Activated naive CD8-positive, alpha-beta T cell (primary cell): ENCODE data around the gene C1orf87.
"Not testable (repeated sequence)": the region's sequence is repeated elsewhere in the genome, so short reads cannot be mapped to it uniquely, and the experiment has no call there.

Experiments used
- H3K27ac Mint-ChIP-seq: one replicate; pipeline ENCODE4 v1.8.0; 2021; ENCODE audit warnings: mixed read lengths
- H3K27me3 Mint-ChIP-seq: one replicate; pipeline ENCODE4 v1.8.0; 2021; ENCODE audit warnings: mixed read lengths
- H3K36me3 Mint-ChIP-seq: one replicate; pipeline ENCODE4 v1.8.0; 2021; ENCODE audit warnings: mixed read lengths
- H3K4me1 Mint-ChIP-seq: one replicate; pipeline ENCODE4 v1.8.0; 2021; ENCODE audit warnings: low read depth, mixed read lengths
- H3K4me3 Mint-ChIP-seq: one replicate; pipeline ENCODE4 v1.8.0; 2021; ENCODE audit warnings: mild to moderate bottlenecking, mixed read lengths
- H3K9me3 Mint-ChIP-seq: one replicate; pipeline ENCODE4 v1.8.0; 2021; ENCODE audit warnings: low read depth, mixed read lengths

C1orf87 gene

DNA sequence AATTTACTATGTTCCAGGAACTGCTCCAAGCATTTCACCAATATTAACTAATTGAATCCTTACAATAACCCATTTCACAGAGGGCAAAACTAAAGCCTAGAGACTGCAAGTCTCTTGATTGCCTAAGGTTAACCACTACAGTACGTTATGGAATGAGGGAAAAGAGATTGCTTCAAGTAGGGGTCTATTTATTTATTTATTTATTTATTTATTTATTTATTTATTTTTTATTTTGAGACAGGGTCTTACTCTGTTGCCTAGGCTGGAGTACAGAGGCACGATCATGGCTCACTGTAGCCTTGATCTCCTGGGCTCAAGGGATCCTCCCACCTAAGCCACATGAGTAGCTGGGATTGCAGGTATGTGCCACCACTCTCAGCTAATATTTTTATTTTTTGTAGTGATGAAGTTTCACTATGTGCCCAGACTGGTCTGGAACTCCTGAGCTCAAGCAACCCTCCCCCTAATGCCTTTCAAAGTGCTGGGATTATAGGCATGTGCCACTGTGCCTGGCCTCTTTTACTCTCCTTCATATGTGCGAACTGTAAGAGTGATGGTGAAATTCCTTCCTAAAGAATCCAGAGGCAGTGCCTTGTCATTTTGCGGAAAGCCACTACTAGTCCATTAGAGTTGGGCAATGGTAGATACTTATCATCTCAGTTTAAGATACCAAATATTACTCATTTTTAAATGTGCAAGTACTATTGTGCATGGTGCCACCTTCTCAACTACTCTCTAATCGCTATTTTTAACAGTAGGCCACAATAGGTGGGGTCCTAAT is 81.3 kb downstream of the C1orf87 start:
- Mint-ChIP-seq H3K27ac (no peak overlapping the region), H3K9me3 (no peaks in the 10 kb centered on the region), H3K4me1 (no peaks in the 10 kb centered on the region), H3K36me3 (no peaks in the 10 kb centered on the region), H3K27me3 (peaks cover 6% of the 10 kb centered on the region), H3K4me3 (no peak overlapping the region)

DNA sequence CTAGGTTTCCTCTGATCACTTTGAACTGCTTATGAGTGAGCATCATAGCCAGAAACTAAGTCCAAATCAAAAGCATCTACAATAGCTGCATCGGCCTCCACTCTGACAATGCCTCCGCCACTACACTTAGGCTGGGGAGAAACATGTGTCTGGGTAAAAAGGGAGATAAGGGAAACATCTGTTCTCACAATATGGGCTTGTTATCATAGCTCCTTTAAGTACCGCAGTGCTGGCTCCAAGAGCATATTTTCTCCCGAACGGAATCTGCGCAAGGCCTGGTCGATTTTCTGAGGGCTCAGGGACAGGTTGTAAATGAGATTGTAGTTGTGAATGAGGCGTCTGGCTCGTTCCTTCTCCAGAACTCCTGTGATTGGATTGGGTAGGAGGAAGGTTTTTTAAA is 83.1 kb downstream of the C1orf87 start:
- H3K27me3 Mint-ChIP-seq: peaks cover 8% of the 10 kb centered on the region
- H3K9me3 Mint-ChIP-seq: no peaks in the 10 kb centered on the region
- no peaks in the 10 kb centered on the region for H3K4me1 Mint-ChIP-seq
- H3K27ac Mint-ChIP-seq: no peak overlapping the region
- H3K36me3 Mint-ChIP-seq: no peaks in the 10 kb centered on the region
- no peak overlapping the region for H3K4me3 Mint-ChIP-seq

DNA sequence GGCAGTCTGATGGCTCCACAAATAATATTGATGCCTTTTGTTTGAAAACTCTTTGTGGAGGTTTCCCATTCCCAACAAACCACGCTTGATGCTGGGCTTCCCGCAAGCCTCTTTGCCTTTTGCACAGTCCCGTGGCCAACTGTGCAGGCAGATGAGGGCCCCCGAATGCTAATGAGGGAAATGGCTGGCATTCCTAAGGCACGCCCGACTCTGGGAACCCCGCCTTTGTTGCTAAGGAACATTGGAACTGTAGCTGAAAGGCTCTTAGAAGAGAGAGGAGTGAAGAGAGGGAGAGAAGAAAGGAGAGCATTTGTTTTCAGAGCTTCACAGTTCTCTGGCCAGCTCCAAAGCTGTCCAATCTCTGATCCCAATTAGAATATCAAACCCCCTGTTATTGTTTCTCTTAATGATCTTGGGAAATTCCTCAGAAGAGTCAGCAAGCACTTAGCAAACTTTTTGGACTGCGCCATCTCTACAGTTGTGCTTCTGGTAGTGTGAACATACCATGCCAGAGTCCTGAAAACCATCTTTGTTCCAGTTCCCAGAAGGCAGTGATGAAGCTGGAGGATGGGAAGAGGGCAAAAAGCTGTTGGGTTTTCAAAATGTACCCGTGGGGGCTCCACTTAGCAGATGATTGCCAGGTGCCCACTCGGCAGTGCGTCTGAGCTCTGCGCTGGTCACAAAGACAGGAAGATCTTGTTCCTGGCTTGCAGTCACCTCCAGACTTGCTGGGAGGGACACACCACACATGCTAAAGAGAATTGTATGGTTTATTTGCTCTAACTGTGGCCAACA is 86.9 kb downstream of the C1orf87 start:
- no peaks in the 10 kb centered on the region for H3K36me3 Mint-ChIP-seq

DNA sequence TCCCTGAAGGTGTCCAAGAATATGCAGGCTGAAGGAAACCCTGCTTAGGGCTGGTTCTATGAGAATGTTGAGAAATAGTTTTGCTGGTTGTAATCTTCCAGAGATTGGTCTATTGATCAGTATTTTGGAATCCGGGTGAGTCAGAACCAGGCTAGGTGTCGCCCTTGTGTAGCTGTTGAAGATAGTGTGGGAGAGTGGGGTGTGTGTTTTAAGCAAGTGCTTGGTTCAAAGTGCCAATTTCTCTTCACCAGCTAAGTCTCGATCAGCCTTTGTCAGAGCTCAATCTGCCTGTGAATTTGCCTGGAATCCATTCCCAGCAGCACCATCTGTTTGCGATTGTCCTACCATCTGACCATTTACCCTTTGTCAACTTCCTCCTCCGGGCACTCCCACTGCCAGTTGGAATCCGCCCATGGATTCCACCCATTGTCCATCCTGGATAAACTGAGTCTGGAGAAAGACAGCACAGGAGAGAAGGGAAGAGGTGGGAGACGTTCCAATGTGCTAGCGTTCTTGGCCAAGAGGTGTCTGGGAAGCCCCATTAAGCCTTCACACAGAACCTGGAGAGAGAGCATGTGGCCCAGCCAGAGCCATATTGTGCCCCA is 87.6 kb downstream of the C1orf87 start:
- H3K4me3 Mint-ChIP-seq: no peak overlapping the region
- peaks cover 5% of the 10 kb centered on the region for H3K27me3 Mint-ChIP-seq
- H3K4me1 Mint-ChIP-seq: no peaks in the 10 kb centered on the region
- H3K36me3 Mint-ChIP-seq: no peaks in the 10 kb centered on the region
- H3K9me3 Mint-ChIP-seq: no peaks in the 10 kb centered on the region
- H3K27ac Mint-ChIP-seq: no peak overlapping the region

More for the DNA sequence above, 86.9 kb downstream of the C1orf87 start:
- Mint-ChIP-seq H3K27me3 (peaks cover 5% of the 10 kb centered on the region), H3K27ac (no peak overlapping the region), H3K4me3 (no peak overlapping the region), H3K4me1 (no peaks in the 10 kb centered on the region), H3K9me3 (no peaks in the 10 kb centered on the region)

DNA sequence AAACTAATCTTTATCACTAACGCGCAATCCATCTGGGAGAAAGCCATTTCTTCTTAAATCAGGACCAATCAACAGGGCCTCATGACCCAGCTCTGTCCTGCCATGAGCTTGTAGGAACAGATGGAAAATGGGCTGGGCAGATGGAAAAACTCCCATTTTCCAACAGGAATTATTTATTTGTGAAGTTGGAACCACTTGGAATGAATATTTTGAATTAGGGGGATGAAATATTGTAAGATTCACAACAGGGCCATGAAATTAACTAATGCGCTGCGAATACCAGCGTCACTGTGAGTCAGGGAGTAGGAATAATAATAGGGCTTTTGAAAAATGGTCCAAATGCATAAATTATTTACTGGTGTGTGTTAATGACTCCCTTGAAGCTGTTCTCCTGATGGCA is 93.9 kb downstream of the C1orf87 start:
- no peak overlapping the region for H3K27ac Mint-ChIP-seq

DNA sequence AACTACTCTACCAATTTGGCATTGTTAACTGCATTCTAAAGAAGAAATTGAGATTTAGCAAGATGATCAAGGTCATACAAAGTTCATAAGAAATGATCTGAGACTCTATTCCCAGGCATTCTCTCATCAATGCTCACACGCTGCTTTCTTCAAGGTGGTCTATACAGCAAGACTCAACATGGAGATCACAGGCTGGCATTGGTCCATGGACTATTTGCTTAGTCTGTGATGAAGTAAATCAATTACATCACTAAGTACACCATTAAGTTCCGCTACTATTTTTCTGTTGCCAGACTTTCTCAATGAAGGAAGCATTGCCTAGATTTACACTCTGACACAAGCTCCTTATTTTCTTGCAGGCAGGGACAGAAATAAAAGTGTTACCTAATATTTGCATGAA is 95.1 kb downstream of the C1orf87 start:
- Mint-ChIP-seq H3K36me3 (no peaks in the 10 kb centered on the region), H3K4me1 (no peaks in the 10 kb centered on the region), H3K27ac (no peak overlapping the region), H3K4me3 (no peak overlapping the region), H3K27me3 (peaks cover 9% of the 10 kb centered on the region), H3K9me3 (no peaks in the 10 kb centered on the region)

More for the DNA sequence above, 93.9 kb downstream of the C1orf87 start:
- Mint-ChIP-seq H3K36me3 (no peaks in the 10 kb centered on the region), H3K27me3 (peaks cover 11% of the 10 kb centered on the region), H3K9me3 (no peaks in the 10 kb centered on the region), H3K4me3 (no peak overlapping the region), H3K4me1 (no peaks in the 10 kb centered on the region)

DNA sequence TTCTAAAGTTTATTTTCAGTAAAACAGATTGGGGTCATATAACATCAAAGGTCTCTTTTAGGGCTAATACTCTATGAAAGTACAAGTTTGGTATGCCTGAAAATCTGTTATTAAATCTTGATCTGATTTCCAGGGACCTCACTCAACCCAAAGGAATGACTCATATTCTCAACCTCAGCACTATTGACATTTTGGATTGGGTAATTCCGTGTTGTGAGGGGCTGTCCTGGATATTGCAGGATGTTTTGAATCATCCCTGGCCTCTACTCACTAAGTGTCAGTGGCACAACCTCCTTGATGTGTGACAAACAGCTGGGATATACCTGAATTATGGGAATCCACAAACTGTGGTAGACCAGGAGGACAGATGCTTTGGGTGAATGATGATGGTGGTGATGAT is 95.5 kb downstream of the C1orf87 start:
- H3K4me1 Mint-ChIP-seq: no peaks in the 10 kb centered on the region
- no peak overlapping the region for H3K27ac Mint-ChIP-seq
- no peak overlapping the region for H3K4me3 Mint-ChIP-seq
- H3K27me3 Mint-ChIP-seq: peaks cover 9% of the 10 kb centered on the region
- H3K9me3 Mint-ChIP-seq: no peaks in the 10 kb centered on the region
- H3K36me3 Mint-ChIP-seq: no peaks in the 10 kb centered on the region

DNA sequence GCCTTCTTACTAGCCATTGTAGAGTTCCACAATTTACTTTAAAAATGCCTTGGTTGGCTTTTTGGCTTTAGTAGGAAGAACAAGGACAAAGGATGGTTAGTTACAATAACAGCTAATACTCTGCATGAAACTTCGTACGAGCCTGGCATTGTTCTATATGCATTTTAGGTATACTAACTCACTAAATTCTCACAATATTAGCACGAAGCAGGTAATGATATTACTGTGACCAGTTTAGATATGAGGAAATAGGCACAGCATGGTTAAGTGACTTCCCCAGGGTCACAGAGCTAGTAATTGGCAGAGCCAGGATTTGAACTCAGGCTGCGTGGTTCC is 96.5 kb downstream of the C1orf87 start:
- H3K36me3 Mint-ChIP-seq: no peaks in the 10 kb centered on the region
- H3K9me3 Mint-ChIP-seq: no peaks in the 10 kb centered on the region
- no peak overlapping the region for H3K4me3 Mint-ChIP-seq
- no peak overlapping the region for H3K27ac Mint-ChIP-seq
- H3K27me3 Mint-ChIP-seq: peaks cover 9% of the 10 kb centered on the region
- no peaks in the 10 kb centered on the region for H3K4me1 Mint-ChIP-seq

DNA sequence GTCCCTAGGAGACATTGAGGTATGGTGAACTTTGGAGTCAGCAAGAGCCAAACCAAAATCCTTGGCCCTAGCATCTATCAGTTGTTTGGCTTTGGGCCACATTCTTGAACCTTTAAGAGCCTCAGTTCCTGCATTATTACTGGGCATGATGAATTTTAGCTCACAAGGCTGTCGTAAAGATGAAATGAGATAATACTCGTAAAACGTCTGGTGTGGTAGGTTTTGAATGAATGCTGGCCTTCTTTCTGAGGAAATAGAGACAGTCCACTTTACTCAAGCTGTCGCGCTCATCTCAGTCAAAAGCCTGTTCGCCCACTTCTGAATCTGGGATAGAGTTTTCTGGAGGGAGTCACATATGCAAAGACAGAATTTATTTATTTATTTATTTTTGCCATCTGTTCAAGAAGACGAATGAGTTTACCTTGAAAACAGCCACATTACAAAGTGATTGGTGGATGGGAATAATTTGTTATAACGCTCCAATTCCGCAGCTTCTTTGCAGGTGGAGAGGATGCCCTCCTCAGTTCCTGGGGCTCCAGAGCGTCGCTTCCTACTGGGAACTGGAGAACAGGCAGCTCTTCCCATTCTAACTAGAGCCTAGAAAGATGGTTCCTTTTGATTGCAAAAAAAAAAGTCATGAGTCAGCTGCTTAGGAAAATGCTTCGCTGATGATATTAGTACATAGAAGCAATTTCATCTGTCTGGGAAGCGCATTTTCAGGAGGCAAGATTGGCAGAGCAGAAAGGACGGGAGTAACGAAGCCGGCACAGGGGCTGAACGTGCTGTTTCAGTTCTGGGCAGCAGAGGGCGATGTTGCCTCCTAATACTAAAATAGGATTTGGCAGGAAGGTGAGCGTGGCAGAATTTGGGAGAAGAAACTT is 97.1 kb downstream of the C1orf87 start:
- H3K4me1 Mint-ChIP-seq: peaks cover under 1% of the 10 kb centered on the region
- H3K27me3 Mint-ChIP-seq: peaks cover 10% of the 10 kb centered on the region
- H3K36me3 Mint-ChIP-seq: no peaks in the 10 kb centered on the region
- H3K4me3 Mint-ChIP-seq: no peak overlapping the region
- no peaks in the 10 kb centered on the region for H3K9me3 Mint-ChIP-seq
- no peak overlapping the region for H3K27ac Mint-ChIP-seq

DNA sequence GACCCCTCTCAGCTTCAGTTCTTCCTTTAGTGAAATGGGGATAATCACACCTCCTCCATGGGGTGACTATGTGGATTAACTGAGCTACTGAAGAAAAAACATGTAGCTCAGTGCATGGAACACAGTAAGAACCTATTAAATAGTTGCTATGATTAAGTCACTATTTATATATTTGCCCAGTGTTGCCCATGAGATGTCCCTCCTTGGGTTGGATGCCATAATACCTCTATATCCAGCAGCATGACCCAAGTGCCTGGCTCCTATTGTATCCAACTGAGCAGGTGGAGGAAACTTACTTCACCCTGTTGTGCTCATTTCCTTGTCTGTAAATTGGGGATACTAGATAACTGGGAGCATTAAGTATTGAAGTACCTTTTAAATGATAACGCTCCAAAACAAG is 99.9 kb downstream of the C1orf87 start:
- Mint-ChIP-seq H3K36me3 (no peaks in the 10 kb centered on the region), H3K27me3 (peaks cover 11% of the 10 kb centered on the region), H3K4me1 (peaks cover 4% of the 10 kb centered on the region), H3K4me3 (no peak overlapping the region), H3K9me3 (no peaks in the 10 kb centered on the region), H3K27ac (no peak overlapping the region)

DNA sequence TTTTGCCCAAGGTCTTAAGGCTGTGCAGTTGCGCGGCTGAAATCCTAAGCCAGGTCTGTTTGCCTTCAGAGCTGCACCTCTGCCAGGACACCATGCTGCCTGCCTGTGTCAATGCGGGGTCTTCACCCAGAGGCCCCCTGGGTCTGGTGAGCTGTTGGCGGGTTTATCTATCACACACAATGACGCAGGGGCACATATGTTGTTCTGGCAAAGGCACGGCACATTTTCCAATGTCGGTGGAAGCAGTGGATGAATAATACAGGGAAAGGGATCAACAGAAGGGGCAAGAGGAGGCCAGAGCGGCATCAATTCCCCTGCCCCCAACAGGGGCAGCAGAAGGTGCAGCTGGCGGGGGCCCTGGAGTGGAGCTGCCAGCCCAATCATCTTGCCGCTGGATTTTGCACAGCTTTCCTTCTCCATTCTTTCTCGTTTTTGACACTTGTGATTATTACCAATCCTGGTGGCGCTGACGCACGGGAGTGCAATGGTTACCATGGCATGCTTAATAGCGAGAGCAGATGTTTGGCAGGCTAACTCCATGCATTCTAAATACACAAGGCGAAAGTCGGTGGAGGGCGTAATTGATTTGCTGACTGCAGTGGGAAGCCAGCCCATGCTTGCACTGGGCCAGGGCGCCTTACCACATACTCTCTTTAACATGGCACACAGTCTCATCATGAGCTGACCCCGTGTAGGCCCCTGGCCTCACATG is 101.2 kb downstream of the C1orf87 start:
- Mint-ChIP-seq H3K4me3 (no peak overlapping the region), H3K36me3 (no peaks in the 10 kb centered on the region), H3K27me3 (peaks cover 11% of the 10 kb centered on the region), H3K4me1 (peaks cover 4% of the 10 kb centered on the region), H3K27ac (no peak overlapping the region), H3K9me3 (no peaks in the 10 kb centered on the region)

DNA sequence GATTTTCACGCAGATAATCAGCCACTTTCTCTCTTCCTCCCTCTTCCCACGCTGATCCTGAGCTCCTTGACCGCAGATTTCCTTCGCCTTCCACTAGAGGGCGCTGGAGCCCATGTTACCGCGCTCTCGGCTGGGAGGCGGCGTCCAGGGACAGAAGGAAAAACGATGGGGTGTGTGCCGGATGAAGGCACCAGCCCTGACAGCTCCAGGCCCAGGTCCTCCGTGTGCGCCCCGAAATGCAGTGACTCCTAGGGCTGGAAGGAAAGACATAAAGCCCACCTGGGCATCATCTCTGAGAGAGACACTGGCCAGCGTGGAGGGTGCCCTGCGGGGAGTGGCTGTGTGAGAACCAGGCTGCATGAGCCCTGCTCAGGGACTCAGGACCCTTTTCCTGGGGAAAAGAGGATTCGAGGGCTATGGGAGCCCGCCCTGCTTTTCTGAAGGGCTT is 102.1 kb downstream of the C1orf87 start:
- peaks cover 9% of the 10 kb centered on the region for H3K27me3 Mint-ChIP-seq
- no peaks in the 10 kb centered on the region for H3K9me3 Mint-ChIP-seq
- H3K36me3 Mint-ChIP-seq: no peaks in the 10 kb centered on the region
- peaks cover 4% of the 10 kb centered on the region for H3K4me1 Mint-ChIP-seq
- no peak overlapping the region for H3K27ac Mint-ChIP-seq
- H3K4me3 Mint-ChIP-seq: no peak overlapping the region

DNA sequence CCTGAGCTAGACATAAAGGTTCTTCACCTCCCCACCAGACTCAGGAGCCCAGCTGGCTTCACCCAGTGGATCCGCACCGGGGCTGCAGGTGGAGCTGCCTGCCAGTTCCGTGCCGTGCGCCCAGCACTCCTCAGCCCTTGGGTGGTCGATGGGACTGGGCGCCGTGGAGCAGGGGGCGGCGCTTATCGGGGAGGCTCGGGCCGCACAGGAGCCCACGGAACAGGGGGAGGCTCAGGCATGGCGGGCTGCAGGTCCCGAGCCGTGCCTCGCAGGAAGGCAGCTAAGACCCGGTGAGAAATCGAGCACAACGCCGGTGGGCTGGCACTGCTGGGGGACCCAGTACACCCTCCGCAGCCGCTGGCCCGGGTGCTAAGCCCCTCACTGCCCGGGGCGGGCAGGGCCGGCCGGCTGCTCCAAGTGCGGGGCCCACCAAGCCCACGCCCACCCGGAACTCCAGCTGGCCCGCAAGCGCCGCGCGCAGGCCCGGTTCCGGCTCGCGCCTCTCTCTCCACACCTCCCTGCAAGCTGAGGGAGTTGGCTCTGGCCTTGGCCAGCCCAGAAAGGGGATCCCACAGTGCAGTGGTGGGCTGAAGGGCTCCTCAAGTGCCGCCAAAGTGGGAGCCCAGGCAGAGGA is 103.9 kb downstream of the C1orf87 start:
- not testable (repeated sequence) for H3K27me3 Mint-ChIP-seq, H3K36me3 Mint-ChIP-seq, H3K27ac Mint-ChIP-seq, H3K4me3 Mint-ChIP-seq, H3K9me3 Mint-ChIP-seq, H3K4me1 Mint-ChIP-seq

DNA sequence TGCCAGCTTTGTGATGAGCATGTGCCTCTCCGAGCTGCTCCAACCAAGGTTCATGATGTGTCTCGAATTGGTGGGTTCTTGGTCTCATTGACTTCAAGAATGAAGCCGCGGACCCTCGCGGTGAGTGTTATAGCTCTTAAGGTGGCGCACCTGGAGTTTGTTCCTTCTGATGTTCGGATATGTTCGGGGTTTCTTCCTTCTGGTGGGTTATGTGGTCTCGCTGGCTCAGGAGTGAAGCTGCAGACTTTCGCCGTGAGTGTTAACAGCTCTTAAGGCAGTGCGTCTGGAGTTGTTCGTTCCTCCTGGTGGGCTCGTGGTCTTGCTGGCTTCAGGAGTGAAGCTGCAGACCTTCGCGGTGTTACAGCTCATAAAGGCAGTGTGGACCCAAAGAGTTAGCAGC is 104.8 kb downstream of the C1orf87 start:
- H3K9me3 Mint-ChIP-seq, H3K27ac Mint-ChIP-seq, H3K27me3 Mint-ChIP-seq, H3K36me3 Mint-ChIP-seq, H3K4me1 Mint-ChIP-seq, H3K4me3 Mint-ChIP-seq: not testable (repeated sequence)
